ENCODE data around the gene ARPC5L.

Gene ARPC5L

DNA sequence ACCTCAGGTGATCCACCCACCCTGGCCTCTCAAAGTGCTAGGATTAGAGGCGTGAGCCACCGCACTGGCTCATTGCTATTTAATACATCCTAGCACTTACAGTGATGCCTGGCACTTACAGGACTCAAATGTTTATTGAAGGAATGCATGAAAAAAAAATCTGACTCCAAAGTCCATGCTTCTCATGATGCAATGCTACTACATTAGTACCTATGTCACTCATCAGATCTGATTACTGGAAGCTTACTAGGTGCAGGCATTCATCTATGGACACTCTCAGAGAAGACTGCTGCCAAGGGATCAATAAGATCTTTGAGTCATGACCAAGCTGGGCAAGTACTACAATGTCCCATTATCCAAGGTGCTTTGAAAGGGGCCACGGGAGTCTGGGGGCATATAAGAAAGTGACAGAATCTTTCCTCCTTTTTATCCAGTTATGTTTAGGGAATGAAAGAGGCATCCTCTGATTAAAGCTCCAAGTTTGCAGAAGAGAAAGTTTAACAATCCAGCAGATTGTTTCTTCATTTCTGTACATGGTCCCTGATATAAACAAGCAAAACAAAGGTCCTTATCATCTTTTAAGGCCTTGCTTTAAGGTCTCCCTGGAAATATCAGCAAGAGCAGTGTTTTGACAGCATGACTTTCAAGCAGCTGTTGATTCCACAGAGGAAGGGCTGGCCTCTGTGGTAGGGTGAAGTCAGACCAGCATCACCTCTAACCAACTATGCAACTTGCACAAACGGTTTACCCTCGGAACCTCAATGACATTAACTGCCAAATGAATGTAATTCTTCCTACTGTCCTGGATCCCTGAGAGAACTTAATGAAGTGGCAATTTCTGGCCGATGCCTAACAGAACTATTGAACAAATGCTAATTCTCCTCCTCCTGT, 35.9 kb downstream of the ARPC5L start:
- no peaks in the 10 kb centered on the region for H3K79me2 ChIP-seq (ENCODE audit: insufficient read depth, low read length)
- no peak overlapping the region for H3K4me2 ChIP-seq (ENCODE audit: low read depth, low read length, poor library complexity, severe bottlenecking)
- H3K27me3 ChIP-seq (ENCODE audit: insufficient read depth, low read length, poor library complexity, severe bottlenecking), result no peaks in the 10 kb centered on the region
- no peak overlapping the region for H3K4me3 ChIP-seq (ENCODE audit: low read length, poor library complexity, severe bottlenecking)
- no peak for TF ChIP-seq EZH2phosphoT487 (IDR thresholded peaks at IDR 0.05; ENCODE audit: borderline replicate concordance)
- TF ChIP-seq, protein P1, sequence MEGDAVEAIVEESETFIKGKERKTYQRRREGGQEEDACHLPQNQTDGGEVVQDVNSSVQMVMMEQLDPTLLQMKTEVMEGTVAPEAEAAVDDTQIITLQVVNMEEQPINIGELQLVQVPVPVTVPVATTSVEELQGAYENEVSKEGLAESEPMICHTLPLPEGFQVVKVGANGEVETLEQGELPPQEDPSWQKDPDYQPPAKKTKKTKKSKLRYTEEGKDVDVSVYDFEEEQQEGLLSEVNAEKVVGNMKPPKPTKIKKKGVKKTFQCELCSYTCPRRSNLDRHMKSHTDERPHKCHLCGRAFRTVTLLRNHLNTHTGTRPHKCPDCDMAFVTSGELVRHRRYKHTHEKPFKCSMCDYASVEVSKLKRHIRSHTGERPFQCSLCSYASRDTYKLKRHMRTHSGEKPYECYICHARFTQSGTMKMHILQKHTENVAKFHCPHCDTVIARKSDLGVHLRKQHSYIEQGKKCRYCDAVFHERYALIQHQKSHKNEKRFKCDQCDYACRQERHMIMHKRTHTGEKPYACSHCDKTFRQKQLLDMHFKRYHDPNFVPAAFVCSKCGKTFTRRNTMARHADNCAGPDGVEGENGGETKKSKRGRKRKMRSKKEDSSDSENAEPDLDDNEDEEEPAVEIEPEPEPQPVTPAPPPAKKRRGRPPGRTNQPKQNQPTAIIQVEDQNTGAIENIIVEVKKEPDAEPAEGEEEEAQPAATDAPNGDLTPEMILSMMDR (conservative IDR thresholded peaks at IDR 0.05; ENCODE audit: low read length), result no peak
- no peaks in the 10 kb centered on the region for H3K9me3 ChIP-seq (ENCODE audit: insufficient read depth, low read depth, low read length)
- H2AFZ ChIP-seq (ENCODE audit: low read length), result no peak overlapping the region
- no peaks in the 10 kb centered on the region for H4K20me1 ChIP-seq (ENCODE audit: insufficient read depth, low read length, poor library complexity, severe bottlenecking)
- H3K4me1 ChIP-seq (ENCODE audit: insufficient read depth, low read length, poor library complexity, severe bottlenecking), result no peaks in the 10 kb centered on the region
- no peaks in the 10 kb centered on the region for H3K9me2 ChIP-seq (replicated peaks; ENCODE audit: low read depth, low read length)
- no peaks in the 10 kb centered on the region for H3F3A ChIP-seq (ENCODE audit: low read depth)
- peaks cover 31% of the 10 kb centered on the region; the same call in 1 of the 2 replicates for H3K36me3 ChIP-seq (ENCODE audit: insufficient read depth, low read length)
- H3K9ac ChIP-seq (ENCODE audit: low read depth, low read length, poor library complexity, severe bottlenecking), result no peak overlapping the region

DNA sequence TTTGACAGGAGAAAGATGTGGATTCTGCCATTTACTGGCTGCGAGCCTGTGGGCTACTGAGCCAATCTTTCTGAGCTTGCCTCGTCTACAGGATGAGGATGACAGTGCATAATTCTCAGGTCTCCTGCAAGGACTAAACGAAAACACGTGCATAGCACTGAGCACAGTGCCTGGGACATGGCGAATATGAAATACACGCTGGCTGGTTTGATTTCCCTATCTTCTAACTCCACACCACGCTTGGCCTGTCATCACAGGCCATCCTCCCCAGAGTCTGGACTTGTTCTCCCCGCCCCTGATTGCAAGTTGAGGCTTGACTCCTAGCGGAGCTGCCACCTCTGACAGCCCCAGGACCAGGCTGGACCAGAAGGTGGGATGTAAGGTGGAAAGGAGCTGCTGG, 37.9 kb downstream of the ARPC5L start:
- Histone ChIP-seq H3K9me3 (ENCODE audit: insufficient read depth, low read depth, low read length) (no peaks in the 10 kb centered on the region), H3K4me2 (ENCODE audit: low read depth, low read length, poor library complexity, severe bottlenecking) (no peak overlapping the region), H3K79me2 (ENCODE audit: insufficient read depth, low read length) (no peaks in the 10 kb centered on the region), H2AFZ (ENCODE audit: low read length) (no peak overlapping the region), H3K9ac (ENCODE audit: low read depth, low read length, poor library complexity, severe bottlenecking) (no peak overlapping the region), H3K4me1 (ENCODE audit: insufficient read depth, low read length, poor library complexity, severe bottlenecking) (no peaks in the 10 kb centered on the region), H3K36me3 (ENCODE audit: insufficient read depth, low read length) (peaks cover 21% of the 10 kb centered on the region; the same call in 1 of the 2 replicates), H4K20me1 (ENCODE audit: insufficient read depth, low read length, poor library complexity, severe bottlenecking) (no peaks in the 10 kb centered on the region), H3K27me3 (ENCODE audit: insufficient read depth, low read length, poor library complexity, severe bottlenecking) (no peaks in the 10 kb centered on the region), H3K4me3 (ENCODE audit: low read length, poor library complexity, severe bottlenecking) (no peak overlapping the region), H3F3A (ENCODE audit: low read depth) (no peaks in the 10 kb centered on the region), H3K9me2 (replicated peaks; ENCODE audit: low read depth, low read length) (no peaks in the 10 kb centered on the region)
- TF ChIP-seq EZH2phosphoT487 (IDR thresholded peaks at IDR 0.05; ENCODE audit: borderline replicate concordance), result no peak
- TF ChIP-seq, protein P1 (conservative IDR thresholded peaks at IDR 0.05; ENCODE audit: low read length), result no peak

DNA sequence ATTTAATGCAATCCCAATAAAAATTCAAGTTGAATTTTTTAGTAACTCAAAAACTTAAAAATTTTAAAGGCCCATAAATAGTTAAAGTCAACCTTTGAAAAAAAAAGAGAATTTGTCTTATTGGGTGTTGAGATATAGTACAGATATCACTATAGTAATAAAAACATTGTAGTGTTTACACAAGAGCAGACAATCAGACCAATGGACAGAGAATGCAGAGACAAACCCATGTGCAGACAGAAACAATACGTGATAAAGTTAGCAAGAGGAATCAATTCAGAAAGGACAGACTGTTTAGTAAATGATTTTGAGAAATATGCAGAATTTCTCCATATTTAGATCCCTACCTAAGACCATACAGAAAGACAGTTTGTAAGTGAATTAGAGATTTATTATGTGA, 45.0 kb downstream of the ARPC5L start:
- H2AFZ ChIP-seq (ENCODE audit: low read length), result no peak overlapping the region

More for the DNA sequence above, 45.0 kb downstream of the ARPC5L start:
- Histone ChIP-seq H3K4me2 (ENCODE audit: low read depth, low read length, poor library complexity, severe bottlenecking) (no peak overlapping the region), H3K9me3 (ENCODE audit: insufficient read depth, low read depth, low read length) (no peaks in the 10 kb centered on the region), H3F3A (ENCODE audit: low read depth) (no peaks in the 10 kb centered on the region), H4K20me1 (ENCODE audit: insufficient read depth, low read length, poor library complexity, severe bottlenecking) (no peaks in the 10 kb centered on the region), H3K4me3 (ENCODE audit: low read length, poor library complexity, severe bottlenecking) (no peak overlapping the region), H3K4me1 (ENCODE audit: insufficient read depth, low read length, poor library complexity, severe bottlenecking) (no peaks in the 10 kb centered on the region), H3K36me3 (ENCODE audit: insufficient read depth, low read length) (peaks cover 9% of the 10 kb centered on the region; the same call in 1 of the 2 replicates), H3K27me3 (ENCODE audit: insufficient read depth, low read length, poor library complexity, severe bottlenecking) (no peaks in the 10 kb centered on the region), H3K9me2 (replicated peaks; ENCODE audit: low read depth, low read length) (no peaks in the 10 kb centered on the region), H3K79me2 (ENCODE audit: insufficient read depth, low read length) (no peaks in the 10 kb centered on the region), H3K9ac (ENCODE audit: low read depth, low read length, poor library complexity, severe bottlenecking) (no peak overlapping the region)
- no peak for TF ChIP-seq EZH2phosphoT487 (IDR thresholded peaks at IDR 0.05; ENCODE audit: borderline replicate concordance)
- TF ChIP-seq, protein P1 (conservative IDR thresholded peaks at IDR 0.05; ENCODE audit: low read length), result no peak

All from Loucy (cell line).